ENCODE data around the gene VPS13A.
"Not testable (repeated sequence)": the region's sequence is repeated elsewhere in the genome, so short reads cannot be mapped to it uniquely, and the experiment has no call there.

The VPS13A gene

DNA sequence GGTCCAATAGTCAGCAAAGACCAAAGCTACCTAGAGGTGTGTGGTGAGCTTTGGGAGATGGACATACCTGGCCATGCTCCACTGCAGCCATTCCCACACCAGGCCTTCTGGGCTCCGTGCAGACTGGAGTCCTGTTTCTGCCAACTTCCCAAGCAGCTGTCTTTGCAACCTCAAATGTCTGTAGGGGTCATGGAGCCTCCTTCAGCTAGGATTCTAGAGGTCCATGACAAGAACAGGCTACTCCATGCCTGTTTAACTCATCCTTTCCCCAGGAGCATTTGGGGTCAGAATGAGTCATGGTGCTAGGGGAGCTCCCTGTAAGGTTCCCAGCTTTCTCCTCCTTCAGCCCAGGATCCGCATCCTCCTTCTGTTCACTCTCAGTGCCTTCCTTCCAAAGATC is 17.1 kb downstream of the VPS13A start:
- no peak for DNase-seq

DNA sequence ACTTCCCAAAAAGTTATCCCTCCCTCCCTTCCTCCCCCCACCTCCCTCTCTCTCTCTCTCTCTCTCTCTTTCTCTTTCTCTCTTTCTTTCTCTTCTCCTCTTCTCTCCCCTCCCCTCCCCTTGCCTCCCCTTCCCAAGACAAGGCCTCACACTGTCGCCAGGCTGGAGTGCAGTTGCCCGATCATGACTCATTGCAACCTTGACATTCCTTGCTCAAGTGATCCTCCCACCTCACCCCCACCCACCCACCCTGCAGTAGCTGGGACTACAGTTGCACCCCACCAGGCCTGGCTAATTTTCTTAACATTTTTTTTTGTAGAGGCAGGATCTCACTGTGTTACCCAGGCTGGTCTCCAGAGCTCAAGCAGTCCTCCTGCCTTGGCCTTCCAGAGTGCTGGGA is 32.8 kb downstream of the VPS13A start:
- DNase-seq = no peak

DNA sequence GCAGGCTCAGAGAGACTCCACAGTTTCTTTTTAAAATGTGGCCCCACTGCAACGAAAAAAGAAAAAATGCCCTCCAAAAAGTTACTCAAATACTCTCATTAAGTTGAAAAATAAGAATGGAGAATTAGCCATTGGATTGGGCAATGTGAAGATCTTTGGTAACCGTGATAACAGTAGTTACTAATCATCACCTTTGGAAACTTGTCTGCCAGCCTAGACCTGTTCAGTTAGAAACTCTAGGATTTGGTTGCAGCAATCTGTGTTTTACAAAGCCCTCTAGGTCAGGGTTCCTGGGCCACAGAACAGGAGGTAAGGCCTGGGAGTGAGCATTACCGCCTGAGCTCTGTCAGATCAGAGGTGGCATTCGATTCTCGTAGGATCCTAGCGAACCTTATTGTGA is 34.2 kb downstream of the VPS13A start:
- DNase-seq = no peak

DNA sequence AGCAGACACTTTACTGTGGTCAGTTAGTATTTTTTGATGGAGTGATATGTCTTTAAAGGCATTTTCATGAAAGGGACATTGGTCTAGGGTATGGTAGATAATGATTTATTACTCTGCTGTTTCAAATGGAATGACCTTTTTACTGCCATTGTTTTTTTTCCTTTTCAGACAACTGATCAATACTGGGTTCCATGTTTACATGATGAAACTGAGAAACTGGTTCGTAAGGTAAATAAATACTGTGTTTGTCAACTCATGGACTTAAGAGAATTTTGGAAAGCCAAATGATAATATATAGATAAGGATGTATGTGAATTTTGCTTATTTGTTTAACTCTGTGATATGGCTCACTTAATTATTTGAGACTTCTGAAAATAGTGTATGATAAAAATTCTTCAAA is 35.5 kb downstream of the VPS13A start:
- DNase-seq = no peak

DNA sequence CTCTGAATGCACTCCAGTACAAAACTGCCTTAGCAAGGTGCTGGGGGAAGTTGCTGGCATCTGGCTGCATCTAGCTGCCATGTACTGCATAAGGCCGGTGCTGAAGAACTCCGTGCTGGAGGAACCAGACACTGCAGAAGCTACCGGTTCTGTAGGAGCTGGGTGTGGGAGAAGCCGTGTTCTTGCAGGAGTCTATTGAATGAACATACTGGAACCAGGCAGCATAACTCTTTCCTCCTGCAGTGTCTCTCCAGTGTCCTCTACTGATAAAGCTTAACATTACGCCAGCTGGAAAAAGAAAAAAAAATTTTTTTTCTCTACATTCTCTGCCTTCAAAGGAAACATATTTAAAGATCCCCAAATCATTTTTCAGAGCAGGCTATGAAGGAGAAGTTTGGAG is 38.5 kb downstream of the VPS13A start:
- no peak for DNase-seq

DNA sequence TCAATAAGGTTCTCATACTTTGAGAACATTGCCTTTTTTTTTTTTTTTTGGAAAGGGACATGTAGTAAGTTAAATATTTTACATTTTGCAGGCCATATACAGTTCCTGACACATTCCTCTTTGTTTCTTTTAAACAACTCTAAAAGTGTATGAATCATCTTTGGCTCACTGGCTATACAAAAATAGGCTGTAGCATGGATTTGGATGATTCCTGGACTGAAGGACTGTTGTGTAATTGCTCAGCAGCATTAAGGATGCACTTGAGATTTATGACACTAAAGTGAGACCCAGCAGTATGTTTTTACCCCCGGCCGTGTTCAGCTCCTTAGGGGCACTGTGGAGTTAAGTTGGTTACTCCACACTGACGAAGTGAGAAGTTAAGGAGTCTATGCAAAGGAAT is 41.3 kb downstream of the VPS13A start:
- DNase-seq = no peak

DNA sequence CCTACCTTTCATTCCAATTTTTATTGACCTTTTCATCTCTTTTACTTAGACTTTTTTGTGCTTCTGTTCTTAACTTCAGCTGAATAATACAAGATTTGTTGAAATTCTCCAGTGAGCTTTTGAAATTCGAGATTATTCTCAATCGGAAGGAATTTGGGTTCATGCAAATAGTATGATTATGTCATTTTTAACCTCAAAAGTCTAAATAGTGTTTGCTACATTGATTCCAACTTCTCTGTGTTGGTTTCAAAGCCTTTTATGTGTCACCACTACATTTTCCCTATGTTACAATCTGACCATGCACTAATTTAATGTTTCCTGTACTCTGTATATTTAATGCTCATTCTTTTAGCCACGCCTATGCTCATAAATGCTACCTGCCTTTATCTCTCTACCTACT is 44.1 kb downstream of the VPS13A start:
- no peak for DNase-seq

DNA sequence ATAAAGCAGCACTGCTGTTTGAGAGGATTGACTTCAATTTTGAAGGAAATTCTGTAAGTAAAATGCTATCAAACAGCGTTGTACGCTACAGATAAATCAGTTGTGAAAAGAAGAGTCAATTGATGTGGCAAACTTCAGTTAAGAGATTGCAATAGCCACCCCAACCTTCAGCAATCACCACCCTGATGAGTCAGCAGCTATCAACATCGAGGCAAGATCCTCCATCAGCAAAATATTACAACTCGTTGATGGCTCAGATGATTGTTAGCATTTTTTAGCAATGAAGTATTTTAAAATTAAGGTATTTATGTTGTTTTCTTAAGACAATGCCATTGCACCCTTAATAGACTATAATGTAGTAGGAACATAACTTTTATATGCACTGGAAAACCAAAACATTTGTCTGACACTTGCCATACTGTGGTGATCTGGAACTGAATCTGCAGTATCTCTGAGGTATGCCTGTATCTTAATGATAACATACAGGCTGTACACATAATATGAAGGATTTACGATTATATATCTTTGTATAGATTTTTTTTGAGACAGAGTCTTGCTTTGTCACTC is 47.5 kb downstream of the VPS13A start:
- no peak for DNase-seq

DNA sequence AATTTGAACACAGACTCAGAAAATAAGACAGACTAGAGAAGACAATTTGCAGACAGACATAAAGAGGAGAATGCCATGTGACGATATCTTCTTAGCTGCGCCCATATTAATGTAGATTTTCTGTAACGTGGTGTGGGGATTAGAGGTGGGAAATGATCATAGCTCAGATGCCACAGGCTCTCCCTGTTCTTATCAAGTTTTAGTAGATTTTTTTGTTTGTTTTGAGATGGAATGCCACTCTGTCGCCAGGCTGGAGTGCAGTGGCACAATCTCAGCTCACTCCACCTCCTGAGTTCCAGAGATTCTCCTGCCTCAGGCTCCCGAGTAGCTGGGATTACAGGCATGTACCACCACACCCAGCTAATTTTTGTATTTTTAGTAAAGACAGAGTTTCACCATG is 59.4 kb downstream of the VPS13A start:
- no peak for DNase-seq

DNA sequence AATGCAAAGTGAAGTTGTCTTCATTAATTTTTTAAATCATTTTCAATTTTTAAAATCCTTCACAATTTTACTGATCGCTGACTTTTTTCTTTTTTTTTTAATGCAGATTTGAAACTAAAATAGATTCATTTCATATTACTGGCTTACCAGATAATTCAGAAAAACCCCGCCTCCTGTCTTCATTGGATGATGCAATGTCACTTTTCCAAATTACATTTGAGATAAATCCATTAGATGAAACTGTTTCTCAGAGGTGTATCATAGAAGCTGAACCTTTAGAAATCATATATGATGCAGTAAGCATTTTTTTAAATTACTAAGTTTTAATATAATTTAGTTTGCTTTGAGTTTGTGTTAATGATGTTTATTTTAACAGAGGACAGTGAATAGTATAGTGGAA is 60.6 kb downstream of the VPS13A start:
- DNase-seq = no peak

DNA sequence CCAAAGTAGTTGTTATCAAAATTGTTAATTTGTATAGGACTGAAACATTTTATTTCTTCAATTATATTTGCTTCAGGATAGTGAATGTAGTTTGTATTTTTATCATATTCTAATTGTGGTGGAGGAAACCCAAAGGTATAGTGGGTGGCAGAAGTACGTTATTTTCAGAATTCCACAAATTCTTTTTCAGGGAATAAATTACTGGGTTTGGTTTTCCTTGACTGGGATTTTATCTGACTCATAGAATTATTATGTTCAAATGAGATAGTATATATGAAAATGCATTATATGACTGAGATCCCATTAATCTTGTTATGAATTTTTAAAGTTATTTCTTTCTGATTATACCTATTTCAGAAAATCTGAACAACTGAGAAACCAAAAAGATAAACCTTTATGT is 73.7 kb downstream of the VPS13A start:
- no peak for DNase-seq

DNA sequence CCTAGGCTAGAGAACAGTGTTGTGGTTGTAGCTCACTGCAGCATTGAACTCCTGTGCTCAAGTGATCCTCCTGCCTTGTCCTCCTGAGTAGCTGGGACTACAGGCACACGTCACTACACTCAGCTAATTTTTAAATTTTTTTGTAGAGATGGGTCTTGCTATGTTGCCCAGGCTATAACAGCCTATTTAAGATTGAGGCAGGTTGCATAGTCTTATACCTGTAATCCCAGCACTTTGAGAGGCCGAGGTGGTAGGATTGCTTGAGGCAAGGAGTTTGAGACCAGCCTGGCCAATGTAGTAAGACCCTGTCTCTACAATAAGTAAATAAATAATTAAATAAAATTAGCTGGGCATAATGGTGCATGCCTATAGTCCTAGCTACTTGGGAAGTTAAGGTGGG is 79.9 kb downstream of the VPS13A start:
- no peak for DNase-seq

DNA sequence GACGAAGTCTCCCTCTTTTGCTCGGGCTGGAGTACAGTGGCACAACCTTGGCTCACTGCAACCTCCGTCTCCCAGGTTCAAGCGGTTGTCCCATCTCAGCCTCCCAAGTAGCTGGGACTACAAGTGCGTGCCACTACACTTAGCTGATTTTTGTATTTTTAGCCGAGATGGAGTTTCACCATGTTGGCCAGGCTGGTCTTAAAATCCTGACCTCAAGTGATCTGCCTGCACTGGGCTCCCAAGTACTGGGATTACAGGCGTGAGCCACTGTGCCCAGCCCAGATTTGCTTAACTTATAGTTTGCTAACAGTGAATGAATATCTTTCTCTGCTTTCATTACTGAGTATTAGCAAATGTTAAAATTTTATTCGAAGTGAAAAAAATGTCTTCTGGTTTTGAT is 84.3 kb downstream of the VPS13A start:
- no peak for DNase-seq

DNA sequence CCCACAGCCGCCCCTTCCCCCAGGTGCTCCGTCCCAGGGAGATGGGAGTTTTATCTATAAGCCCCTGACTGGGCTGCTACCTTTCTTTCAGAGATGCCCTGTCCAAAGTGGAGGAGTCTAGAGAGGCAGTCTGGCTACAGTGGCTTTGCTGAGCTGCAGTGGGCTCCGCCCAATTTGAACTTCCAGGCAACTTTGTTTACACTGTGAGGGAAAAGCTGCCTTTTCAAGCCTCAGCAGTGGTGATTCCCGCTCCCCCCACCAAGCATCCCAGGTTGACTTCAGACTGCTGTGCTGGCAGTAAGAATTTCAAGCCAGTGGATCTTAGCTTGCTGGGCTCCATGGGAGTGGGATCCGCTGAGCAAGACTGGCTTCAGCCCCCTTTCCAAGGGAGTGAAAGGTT is 90.4 kb downstream of the VPS13A start:
- not testable (repeated sequence) for DNase-seq

DNA sequence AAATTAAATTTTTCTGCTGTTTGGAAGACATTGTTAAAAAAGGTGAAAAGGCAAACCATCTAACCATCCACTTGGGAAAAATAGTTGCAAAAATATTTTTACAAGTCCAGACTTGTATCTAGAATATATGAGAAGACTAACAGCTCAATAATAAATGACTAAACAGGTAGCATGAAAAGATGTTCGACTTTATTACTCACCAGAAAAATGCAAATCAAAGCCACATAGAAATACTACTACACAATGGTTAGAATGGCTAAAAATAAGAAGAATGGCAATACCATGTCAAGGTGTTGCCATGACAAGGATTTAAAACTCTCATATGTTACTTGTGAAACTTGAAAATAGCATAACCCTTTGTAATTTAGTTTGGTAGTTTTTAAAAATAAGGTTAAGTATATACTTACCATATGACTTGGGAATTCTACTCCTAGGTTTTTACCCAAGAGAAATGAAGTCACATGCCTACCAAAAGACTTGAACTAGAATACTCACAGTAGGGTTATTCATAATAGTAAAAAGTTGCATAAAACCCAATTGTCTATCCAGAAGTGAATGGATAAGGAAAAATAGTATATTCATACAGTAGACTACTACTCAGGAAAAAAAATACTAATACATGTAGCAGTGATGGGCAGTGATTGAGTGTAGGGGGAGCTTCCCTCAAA is 93.8 kb downstream of the VPS13A start:
- no peak for DNase-seq

DNA sequence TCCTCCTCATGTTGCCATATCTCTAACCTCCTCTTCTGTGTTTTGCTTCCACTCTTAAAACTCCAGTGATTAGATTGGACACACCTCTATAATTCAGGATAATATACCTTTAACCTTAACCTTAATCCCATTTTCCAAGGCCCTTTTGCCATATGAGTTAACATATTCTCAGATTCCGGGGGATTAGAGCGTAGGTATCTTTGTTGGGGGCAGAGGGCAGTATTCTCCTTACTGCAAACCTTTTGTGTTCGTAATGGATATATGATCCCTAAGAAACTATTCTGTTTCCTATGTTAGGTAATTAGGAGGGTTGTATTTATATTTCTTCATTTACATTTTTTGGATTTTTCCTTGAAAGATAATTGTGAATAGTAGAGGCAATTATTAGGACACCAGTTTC is 99.5 kb downstream of the VPS13A start:
- DNase-seq = no peak

DNA sequence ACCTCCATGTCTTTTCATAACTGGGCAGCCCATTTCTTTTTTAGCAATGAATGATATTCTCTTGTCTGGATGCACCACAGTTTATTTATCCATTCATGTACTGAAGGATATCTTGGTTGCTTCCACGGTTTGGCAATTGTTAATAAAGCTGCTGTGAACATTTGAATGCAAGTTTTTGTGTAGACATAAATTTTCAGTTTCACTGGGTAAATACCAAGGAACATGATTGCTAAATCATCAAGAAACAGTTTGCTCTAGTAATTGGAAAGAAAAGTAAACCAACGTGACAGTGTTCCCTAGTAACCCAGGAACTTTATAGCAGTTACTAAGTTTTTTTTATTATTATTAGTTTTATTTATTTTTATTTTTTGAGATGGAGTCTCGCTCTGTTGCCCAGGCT is 100.4 kb downstream of the VPS13A start:
- no peak for DNase-seq

DNA sequence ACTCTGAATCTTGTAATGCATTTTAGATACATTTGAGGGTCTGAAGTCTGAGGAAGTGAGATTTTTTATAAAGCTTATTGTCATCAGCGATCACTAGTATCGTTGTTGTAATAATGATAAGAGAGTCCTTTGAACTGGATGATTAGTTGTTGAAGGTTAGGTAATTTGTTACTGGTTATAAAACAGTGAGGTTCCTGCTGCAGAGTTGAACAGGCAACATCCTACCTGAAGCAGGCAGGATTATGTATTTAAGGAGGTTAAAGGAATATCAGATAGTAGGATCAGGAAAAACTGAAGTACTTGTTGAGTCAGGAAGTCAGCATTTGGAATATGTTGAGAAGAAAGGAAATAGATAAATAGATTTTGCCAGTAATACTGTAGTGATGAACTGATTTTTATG is 106.7 kb downstream of the VPS13A start:
- DNase-seq = no peak

DNA sequence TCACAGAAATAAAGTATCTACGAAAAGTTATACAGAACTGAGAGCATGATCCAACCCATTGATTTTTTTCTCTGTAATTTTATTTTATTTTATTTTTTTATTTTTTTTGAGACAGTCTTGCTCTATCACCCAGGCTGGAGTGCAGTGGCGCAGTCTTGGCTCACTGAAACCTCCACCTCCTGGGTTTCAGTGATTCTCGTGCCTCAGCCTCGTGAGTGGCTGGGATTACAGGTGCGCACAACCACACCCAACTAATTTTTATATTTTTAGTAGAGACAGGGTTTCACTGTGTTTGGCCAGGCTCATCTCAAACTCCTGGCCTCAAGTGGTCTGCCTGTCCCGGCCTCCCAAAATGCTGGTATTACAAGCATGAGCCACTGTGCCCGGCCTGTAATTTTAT is 107.3 kb downstream of the VPS13A start:
- DNase-seq = no peak

DNA sequence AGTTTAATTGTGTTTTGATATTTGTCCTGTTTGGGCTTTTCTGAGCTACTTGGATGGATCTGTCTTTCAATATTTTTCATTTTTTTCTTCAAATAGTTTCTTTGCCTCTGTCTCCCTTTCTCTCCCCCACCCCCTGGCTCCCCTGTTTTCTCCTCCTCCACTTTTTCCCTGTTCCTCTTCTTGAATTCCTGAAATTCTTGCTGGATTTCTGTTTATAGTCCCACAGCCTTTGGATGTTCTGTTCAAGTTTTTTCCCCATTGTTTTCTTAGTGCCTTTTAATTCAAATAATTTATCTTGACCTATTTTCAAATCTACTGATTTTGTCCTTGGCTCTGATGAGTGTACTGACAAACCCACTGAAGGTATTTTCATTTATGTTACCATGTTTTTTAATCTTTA is 113.0 kb downstream of the VPS13A start:
- DNase-seq = no peak

DNA sequence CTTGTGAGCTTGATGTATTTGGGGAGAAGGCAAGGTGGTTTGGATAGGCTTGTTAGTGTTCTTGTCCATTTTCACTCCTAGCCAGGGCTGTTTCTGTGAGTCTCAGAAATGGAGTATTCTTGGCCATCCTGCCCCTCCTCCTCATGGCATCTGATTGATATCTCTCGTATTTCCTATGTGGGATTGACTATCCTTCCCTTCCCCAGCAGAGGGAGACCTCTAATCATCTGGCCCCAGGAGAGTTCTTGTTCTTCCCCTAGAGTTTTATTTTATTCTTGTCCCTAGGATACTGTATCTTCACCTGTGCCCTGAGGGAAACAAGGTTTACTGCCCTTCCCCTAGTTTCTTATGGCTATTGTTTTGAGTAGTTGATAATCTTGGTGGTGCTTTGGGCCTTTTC is 114.4 kb downstream of the VPS13A start:
- DNase-seq = no peak

DNA sequence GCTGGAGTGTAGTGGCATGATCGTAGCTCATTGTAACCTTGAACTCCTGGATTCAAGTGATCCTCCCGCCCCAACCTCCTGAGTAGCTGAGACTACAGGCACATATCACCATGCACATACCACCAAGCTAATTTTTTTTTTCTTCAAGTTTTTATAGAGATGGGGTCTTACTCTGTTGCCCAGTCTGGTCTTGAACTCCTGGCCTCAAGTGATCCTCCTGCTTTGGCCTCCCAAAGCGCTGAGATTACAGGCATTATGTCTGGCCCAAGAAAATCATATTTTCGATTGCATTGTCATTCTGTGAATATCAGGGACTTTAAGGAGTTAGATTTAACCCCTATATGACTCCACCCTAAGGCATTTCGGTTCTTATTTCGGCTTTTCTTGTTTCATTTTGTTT is 116.6 kb downstream of the VPS13A start:
- DNase-seq = no peak

DNA sequence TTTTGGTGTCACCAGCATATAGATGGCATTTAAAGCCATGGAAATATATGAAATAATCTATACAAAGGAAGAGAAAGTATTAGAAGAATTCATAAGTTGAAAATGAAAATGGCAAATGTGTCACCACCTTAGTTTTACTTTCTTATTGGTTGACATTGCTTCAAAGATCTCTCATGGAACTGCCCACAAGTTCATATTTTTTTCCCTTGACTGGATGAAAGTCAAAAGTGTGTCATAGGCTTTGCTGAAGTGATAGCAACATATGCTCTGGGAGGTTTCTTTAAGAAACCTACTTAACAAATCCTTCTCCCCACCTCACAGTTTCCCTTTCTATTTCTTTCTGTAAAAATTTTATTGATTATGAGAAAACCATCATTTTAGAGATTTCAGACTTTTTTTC is 127.2 kb downstream of the VPS13A start:
- no peak for DNase-seq

DNA sequence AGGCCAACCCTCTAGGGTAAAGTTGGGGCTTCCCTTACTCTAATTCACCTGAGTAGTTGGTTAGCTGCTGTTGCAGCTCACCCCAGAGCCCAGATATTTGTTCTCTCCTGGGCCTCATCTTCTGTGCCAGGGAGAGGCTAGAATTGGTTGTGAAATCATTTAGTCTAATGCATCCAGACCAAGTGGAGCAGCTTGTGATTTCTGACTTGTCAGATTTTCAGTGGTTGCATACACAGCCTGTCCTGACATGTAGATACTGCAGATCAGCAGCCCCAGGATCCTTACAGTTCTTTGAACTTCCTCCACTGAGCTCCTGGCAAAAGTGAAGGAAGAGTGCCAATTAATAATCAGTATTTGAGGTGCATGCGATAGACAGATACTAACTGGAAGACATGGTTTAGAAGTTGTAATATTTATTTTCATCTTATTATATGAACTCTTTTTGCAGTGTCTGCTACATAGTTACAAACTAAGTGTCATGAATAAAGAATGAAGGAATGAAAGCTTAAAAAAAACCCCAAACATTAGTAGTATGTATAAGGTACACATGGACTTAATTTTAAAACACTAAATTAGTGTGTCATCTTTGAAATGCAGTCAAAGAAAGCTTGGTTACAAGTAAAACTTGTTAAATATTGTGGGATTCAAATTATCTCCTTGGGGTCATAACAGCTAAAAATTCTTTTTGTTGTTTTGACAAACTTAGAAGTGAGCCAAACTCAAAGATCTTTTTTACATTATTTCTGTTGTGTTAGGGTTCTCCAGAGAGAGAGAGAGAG is 128.5 kb downstream of the VPS13A start:
- no peak for DNase-seq

DNA sequence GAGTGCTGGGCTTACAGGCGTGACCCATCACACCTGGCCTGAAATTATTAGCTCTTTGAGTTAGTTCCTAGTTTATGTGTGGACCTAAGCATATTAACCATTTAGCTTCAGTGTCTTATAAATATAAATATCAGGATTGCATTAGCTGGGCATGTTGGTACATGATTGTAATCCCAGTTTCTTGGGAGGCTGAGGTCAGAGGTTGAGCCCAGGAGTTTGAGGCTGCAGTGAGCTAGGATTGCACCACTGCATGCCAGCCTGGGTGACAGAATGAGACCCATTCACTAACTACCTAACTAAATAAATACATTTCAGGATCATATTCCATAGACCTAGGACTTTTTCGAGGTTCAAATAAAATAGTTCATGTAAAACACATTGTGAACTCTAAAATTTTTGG is 129.8 kb downstream of the VPS13A start:
- no peak for DNase-seq

Data from activated CD8-positive, alpha-beta memory T cell treated with anti-CD3 and anti-CD28 coated beads, Interleukin-2, amount 50 U/mL, for 48 hours (primary cell).